Anterior cingulate cortex (tissue), 58 donors: ENCODE data around the gene PAWR.
A peak's percentile ranks its signal among the peaks of the same experiment; 100 is the strongest.
"Not testable (repeated sequence)": the region's sequence is repeated elsewhere in the genome, so short reads cannot be mapped to it uniquely, and the experiment has no call there.

Experiments
- DNase-seq, 58 donors: peaks; one replicate each; lab custom pipeline; 2025; lab: John Stamatoyannopoulos, UW

Gene PAWR

GRCh38 chr12:79555028-79555925 lies 135.5 kb downstream of the PAWR start:
- no peak for DNase-seq

GRCh38 chr12:79553863-79554574 lies 136.7 kb downstream of the PAWR start:
- no peak for DNase-seq

GRCh38 chr12:79552192-79552591 lies 138.6 kb downstream of the PAWR start:
- DNase-seq = no peak

GRCh38 chr12:79549531-79550271 lies 141.1 kb downstream of the PAWR start:
- DNase-seq = no peak

GRCh38 chr12:79548610-79548924 lies 142.2 kb downstream of the PAWR start:
- DNase-seq = no peak

GRCh38 chr12:79547735-79548609 lies 142.8 kb downstream of the PAWR start:
- peak in 24 of 58 donors; percentile 0 to 45 (median 6) for DNase-seq

- no peak for DNase-seq
These were observed 143.6 kb downstream of the PAWR start for GRCh38 chr12:79547044-79547734.

GRCh38 chr12:79546466-79547043 lies 144.2 kb downstream of the PAWR start:
- no peak for DNase-seq

GRCh38 chr12:79544439-79544838 lies 146.3 kb downstream of the PAWR start:
- DNase-seq = not testable (repeated sequence)

GRCh38 chr12:79537675-79538074 lies 153.1 kb downstream of the PAWR start:
- no peak for DNase-seq

GRCh38 chr12:79535751-79536150 lies 155.0 kb downstream of the PAWR start:
- no peak for DNase-seq
